Heart left ventricle (tissue), 13 donors: Measurements from ENCODE around the gene TMC4.

ENCODE experiments used
- CTCF ChIP-seq, 12 donors: fragments of 200-600 bp; sonication (generic) in 4 of 12; IDR thresholded peaks; one replicate each; pipeline versions ENCODE4 v1.5.0 to v1.8.0; 2018 to 2022; ENCODE audit warnings: antibody characterized with exemption in 12 of 12, mild to moderate bottlenecking in 5 of 12
- POLR2A ChIP-seq, 2 donors: fragments of 450-650 bp; IDR thresholded peaks; one replicate each; pipeline ENCODE4 v1.6.1; 2017; ENCODE audit warnings: antibody characterized with exemption in 2 of 2, mild to moderate bottlenecking in 2 of 2, moderate library complexity in 2 of 2
- donor health status: ischemic (EF 13 %, LVEDD 7.1; RV severe dilation, severe dysfunction).
- donor health status: DM: no; HTN: yes; CAD: no.
- donor health status: DM: no; HTN: no; CAD: no.
- donor health status: ischemic (EF 25% LVEDD 6.9; RV normal size, moderate dysfunction).
- donor health status: ischemic (EF 25% LVEDD 5.7; RV mildly dilated, moderate dysfunction).
- donor health status: ischemic (EF 35%, LVEDD 5.7; RV mildly dilated, moderate dysfunction).
- donor health status: nonischemic (EF 11% LVEDD 7.7; RV severe dilation, severe dysfunction).
- donor health status: DM: yes; HTN: yes; CAD: no.
- donor health status: PGD.
- donor health status: ischemic (EF 29% LVEDD 5.4; RV normal size, mild dysfunction).
- donor health status: nonischemic (EF 23%, LVEDD 6.1; RV moderate dilation, normal function).

- no peak for TF ChIP-seq CTCF (IDR thresholded peaks at IDR 0.05)
- no peak for TF ChIP-seq POLR2A (IDR thresholded peaks at IDR 0.05)
Observed at GRCh38 chr19:54183431-54183830, 10.5 kb upstream of the TMC4 start.
